Endothelial cell (in vitro differentiated cells): Measurements from ENCODE around the gene ERCC1. TPM values are rescaled to one million over a fixed set of nuclear protein-coding genes. Genes with fewer than 3 reads are reported as not detected.

Source experiments
- DNase-seq: peaks from one replicate; pipeline ENCODE4 v3.0.0; 2021; ENCODE audit warnings: low spot score
- H3K27ac Mint-ChIP-seq: one replicate; pipeline ENCODE4 v1.8.0; 2021; ENCODE audit warnings: mixed read lengths, inconsistent platforms; ENCODE audit not compliant: unreplicated experiment
- H3K27me3 Mint-ChIP-seq: one replicate; pipeline ENCODE4 v1.8.0; 2021; ENCODE audit warnings: mild to moderate bottlenecking, moderate library complexity, mixed read lengths, inconsistent platforms; ENCODE audit not compliant: unreplicated experiment
- H3K36me3 Mint-ChIP-seq: one replicate; pipeline ENCODE4 v1.8.0; 2021; ENCODE audit warnings: mild to moderate bottlenecking, low read depth, mixed read lengths, inconsistent platforms; ENCODE audit not compliant: unreplicated experiment
- H3K4me1 Mint-ChIP-seq: one replicate; pipeline ENCODE4 v1.8.0; 2021; ENCODE audit warnings: mild to moderate bottlenecking, mixed read lengths, inconsistent platforms; ENCODE audit not compliant: unreplicated experiment
- H3K4me3 Mint-ChIP-seq: one replicate; pipeline ENCODE4 v1.8.0; 2021; ENCODE audit warnings: mild to moderate bottlenecking, mixed read lengths, inconsistent platforms; ENCODE audit not compliant: unreplicated experiment
- H3K9me3 Mint-ChIP-seq: one replicate; pipeline ENCODE4 v1.8.0; 2021; ENCODE audit warnings: mixed read lengths, inconsistent platforms; ENCODE audit not compliant: unreplicated experiment
- total RNA-seq: library from RNA; stranded (reverse); fragmentation: NEBNext Ultra II Directional; extraction: Animal tissue kit (Norgen Biotek cat#: 25700); gene quantifications from one replicate; pipeline ENCODE4 v1.2.1, GENCODE V29; 2021; ENCODE audit not compliant: unreplicated experiment
- TF ChIP-seq, protein P1 (sequence below): fragments of 200-600 bp; sonication (generic); IDR thresholded peaks from one replicate; pipeline ENCODE4 v1.5.0; 2021; ENCODE audit warnings: antibody characterized with exemption; ENCODE audit not compliant: unreplicated experiment

The ERCC1 gene
- total RNA-seq, 1 donor from 2014 or later = 62.8 TPM

DNA sequence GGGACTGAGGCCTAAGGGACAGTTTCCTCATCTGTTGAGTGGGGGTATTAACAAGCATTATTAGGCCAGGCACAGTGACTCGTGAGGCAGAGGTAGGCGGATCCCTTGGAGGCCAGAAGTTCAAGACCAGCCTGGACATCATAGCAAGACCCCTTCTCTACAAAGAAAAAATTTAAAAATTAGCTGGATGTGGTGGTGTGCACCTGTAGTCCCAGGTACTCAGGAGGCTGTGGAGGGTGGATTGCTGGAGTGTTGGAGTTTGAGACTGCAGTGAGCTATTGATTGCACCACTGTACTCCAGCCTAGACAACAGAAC, 32.7 kb upstream of the ERCC1 start:
- Mint-ChIP-seq H3K27ac (no peak overlapping the region), H3K36me3 (peaks cover 4% of the 10 kb centered on the region), H3K4me1 (peaks cover 8% of the 10 kb centered on the region), H3K9me3 (no peaks in the 10 kb centered on the region), H3K27me3 (peaks cover 16% of the 10 kb centered on the region), H3K4me3 (no peak overlapping the region)
- TF ChIP-seq, protein P1, sequence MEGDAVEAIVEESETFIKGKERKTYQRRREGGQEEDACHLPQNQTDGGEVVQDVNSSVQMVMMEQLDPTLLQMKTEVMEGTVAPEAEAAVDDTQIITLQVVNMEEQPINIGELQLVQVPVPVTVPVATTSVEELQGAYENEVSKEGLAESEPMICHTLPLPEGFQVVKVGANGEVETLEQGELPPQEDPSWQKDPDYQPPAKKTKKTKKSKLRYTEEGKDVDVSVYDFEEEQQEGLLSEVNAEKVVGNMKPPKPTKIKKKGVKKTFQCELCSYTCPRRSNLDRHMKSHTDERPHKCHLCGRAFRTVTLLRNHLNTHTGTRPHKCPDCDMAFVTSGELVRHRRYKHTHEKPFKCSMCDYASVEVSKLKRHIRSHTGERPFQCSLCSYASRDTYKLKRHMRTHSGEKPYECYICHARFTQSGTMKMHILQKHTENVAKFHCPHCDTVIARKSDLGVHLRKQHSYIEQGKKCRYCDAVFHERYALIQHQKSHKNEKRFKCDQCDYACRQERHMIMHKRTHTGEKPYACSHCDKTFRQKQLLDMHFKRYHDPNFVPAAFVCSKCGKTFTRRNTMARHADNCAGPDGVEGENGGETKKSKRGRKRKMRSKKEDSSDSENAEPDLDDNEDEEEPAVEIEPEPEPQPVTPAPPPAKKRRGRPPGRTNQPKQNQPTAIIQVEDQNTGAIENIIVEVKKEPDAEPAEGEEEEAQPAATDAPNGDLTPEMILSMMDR = no peak
- no peak for DNase-seq

DNA sequence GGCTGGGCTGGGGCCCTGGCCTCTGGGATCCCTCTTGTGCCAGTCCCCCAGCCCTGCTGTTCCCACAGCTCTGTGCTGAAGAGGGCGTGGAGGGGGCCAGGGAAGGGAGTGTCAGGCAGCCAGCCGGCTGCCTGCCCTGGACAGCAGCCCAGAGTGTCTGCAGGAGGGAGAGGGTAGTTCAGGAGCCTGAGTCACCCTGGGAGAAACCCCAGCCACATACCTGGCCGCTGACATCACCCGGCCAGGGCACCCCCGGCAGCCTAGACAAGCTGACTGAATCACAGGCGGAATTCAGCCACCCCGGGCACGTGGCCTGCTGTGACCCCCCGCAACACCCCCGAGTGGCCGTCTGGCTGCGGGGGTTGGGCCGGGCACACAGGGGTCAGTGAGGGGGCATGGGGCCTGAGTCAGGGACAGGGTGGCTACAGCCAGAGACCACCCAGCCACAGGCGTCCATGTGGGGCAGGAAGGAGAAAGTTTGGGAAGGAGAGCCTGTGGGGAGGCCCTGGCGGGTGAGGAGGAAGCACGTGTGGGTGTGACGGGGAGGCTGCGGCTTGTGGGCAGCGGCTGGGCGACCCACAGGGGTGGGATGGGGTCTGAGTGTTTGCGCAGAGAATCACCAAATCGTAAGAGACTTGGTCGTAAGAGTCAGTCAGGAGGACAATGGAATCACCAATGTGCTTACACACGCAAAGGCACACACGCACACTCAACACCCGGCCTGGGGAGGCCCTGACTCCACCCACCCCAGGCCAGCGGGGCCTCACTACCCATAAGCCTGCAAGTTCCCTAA, 32.2 kb upstream of the ERCC1 start:
- H3K27ac Mint-ChIP-seq = peak overlapping the region; percentile 70
- TF ChIP-seq, protein P1 = no peak
- H3K9me3 Mint-ChIP-seq = no peaks in the 10 kb centered on the region
- H3K27me3 Mint-ChIP-seq = peaks cover 21% of the 10 kb centered on the region
- H3K36me3 Mint-ChIP-seq = peaks cover 5% of the 10 kb centered on the region
- H3K4me3 Mint-ChIP-seq = no peak overlapping the region
- peak; percentile 56 for DNase-seq
- peaks cover 13% of the 10 kb centered on the region for H3K4me1 Mint-ChIP-seq

DNA sequence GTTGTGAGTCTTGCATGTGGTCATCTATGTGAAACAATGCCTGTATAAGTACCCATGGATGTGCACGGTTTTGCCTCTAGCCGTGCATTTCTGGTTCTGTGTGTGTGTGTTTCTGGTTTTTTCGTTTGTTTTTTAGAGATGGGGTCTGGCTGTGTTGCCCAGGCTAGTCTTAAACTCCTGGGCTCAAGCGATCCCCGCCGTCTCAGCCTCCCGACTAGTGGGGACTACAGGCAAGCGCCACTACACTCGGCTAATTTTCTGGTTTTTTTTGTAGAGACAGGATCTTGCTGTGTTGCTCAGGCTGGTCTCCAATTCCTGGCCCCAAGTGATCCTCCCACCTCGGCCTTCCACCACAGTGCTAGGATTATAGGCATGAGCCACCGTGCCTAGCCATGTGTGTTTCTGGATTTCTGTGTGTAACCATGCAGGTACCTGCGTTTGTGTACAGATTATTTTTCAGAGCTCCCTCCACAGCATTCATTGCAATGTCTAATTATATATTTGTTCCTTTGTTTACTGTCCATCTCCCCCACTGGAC, 28.2 kb upstream of the ERCC1 start:
- Mint-ChIP-seq H3K27ac (peak overlapping the region; percentile 99), H3K27me3 (peaks cover 39% of the 10 kb centered on the region), H3K9me3 (no peaks in the 10 kb centered on the region), H3K4me1 (peaks cover 30% of the 10 kb centered on the region), H3K4me3 (peak overlapping the region; percentile 92), H3K36me3 (peaks cover 5% of the 10 kb centered on the region)
- no peak for DNase-seq
- TF ChIP-seq, protein P1 = no peak

DNA sequence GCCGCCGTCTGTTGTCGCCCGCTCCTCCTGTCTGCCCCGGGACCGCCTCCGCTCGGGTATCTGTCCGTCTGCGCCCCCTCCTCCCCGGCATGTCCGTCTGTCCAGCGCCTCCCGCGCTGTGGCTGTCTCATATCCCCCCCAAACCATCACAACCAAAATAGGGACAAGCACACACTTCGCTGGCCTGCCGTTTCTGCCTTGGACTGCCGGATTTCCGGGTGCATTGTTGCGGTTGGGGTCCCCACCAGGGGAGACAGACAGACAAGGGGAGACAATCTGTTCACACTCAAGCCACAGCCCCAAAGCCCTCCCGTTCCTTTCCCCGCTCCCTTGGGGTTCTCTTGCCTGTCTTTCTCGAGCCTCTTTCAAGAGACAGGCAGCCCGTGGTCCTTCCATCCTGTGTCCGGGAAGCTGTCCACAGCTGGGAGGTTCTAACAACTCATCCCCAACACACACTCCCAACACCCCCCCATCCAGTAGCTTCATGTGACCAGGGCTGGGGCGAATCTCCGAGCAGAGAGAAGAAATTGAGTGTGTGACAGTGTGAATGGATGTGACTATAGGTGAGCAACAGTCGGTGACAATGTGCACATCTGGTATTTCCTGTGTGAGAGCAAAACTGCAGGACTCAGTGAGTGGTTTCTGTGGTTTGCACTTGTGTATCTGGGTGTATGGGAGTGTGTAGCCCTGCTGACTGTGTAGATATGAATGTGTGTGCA, 27.6 kb upstream of the ERCC1 start:
- H3K4me3 Mint-ChIP-seq = peak overlapping the region; percentile 92
- peaks cover 41% of the 10 kb centered on the region for H3K27me3 Mint-ChIP-seq
- peaks cover 5% of the 10 kb centered on the region for H3K36me3 Mint-ChIP-seq
- TF ChIP-seq, protein P1 = no peak
- no peaks in the 10 kb centered on the region for H3K9me3 Mint-ChIP-seq
- H3K27ac Mint-ChIP-seq = peak overlapping the region; percentile 99
- peak; percentile 33 for DNase-seq
- peaks cover 31% of the 10 kb centered on the region for H3K4me1 Mint-ChIP-seq

DNA sequence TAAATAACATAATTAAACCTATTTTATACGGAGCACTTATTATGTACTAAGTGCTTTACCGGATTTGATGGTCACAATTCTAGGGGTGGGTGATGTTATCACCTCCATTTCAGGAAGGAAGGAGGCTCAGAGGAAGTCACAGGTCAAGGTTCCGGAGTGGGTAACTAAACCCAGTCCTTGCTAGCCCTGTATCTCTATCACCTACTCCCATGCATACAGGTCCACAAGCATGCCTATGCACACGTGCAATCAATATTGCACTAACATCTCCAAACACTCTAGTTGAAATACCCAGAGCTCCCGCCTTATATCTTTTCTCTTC, 26.3 kb upstream of the ERCC1 start:
- Mint-ChIP-seq H3K9me3 (no peaks in the 10 kb centered on the region), H3K4me1 (peaks cover 35% of the 10 kb centered on the region), H3K27me3 (peaks cover 44% of the 10 kb centered on the region), H3K27ac (peak overlapping the region; percentile 99), H3K36me3 (peaks cover 11% of the 10 kb centered on the region), H3K4me3 (peak overlapping the region; percentile 93)
- DNase-seq = no peak
- TF ChIP-seq, protein P1 = no peak
